CD4-positive, alpha-beta T cell (primary cell): Measurements from ENCODE around the gene TNS3. TPM values are rescaled to one million over a fixed set of nuclear protein-coding genes. Genes with fewer than 3 reads are reported as not detected.

Experiments used
- ATAC-seq: fragments of 200-7000 bp; cut with Tn5 transposase; one replicate; pipeline ENCODE4 v1.10.0; 2022; ENCODE audit warnings: mild to moderate bottlenecking; ENCODE audit not compliant: poor library complexity
- CTCF ChIA-PET: fragments of 350-600 bp; sonication (Branson Sonifier 250); formaldehyde crosslinking; loops from one replicate; lab custom pipeline; 2021; ENCODE audit warnings: antibody characterized with exemption, inconsistent platforms; lab: Charles Lee
- POLR2A ChIA-PET: fragments of 350-600 bp; sonication (Branson Sonifier 250); formaldehyde crosslinking; loops from one replicate; lab custom pipeline; 2021; ENCODE audit warnings: antibody characterized with exemption, inconsistent platforms; lab: Charles Lee
- DNase-seq, 14 experiments: peaks; one replicate each; pipeline ENCODE4 v3.0.0-alpha.2; 2013 to 2020; ENCODE audit warnings: mixed read lengths in 2 of 14
- H3K27ac ChIP-seq, 2 donors: one replicate each; pipeline versions ENCODE4 v1.5.1 to v1.7.0; 2013; ENCODE audit warnings: low read length in 2 of 2, low read depth in 1 of 2, mild to moderate bottlenecking in 1 of 2
- H3K27me3 ChIP-seq, 2 experiments: 1 replicate in 1 of 2; 2 replicates in 1 of 2; pipeline versions ENCODE4 v1.6.1 to v1.7.0; 2013; ENCODE audit warnings: low read length in 2 of 2, control low read depth in 1 of 2, mild to moderate bottlenecking in 1 of 2, moderate library complexity in 1 of 2; ENCODE audit not compliant: insufficient read depth in 2 of 2, control insufficient read depth in 1 of 2
- H3K36me3 ChIP-seq: one replicate; pipeline ENCODE4 v1.6.1; 2013; ENCODE audit warnings: low read length, control low read depth; ENCODE audit not compliant: insufficient read depth
- H3K4me1 ChIP-seq: one replicate; pipeline ENCODE4 v1.6.1; 2013; ENCODE audit warnings: low read length, control low read depth; ENCODE audit not compliant: insufficient read depth
- H3K4me3 ChIP-seq: one replicate; pipeline ENCODE4 v1.5.1; 2013; ENCODE audit warnings: mild to moderate bottlenecking, low read length, moderate library complexity
- H3K9me3 ChIP-seq, 2 experiments: 1 replicate in 1 of 2; 2 replicates in 1 of 2; pipeline versions ENCODE4 v1.6.1 to v1.7.0; 2013; ENCODE audit warnings: low read length in 2 of 2, mild to moderate bottlenecking in 2 of 2, control low read depth in 1 of 2, moderate library complexity in 1 of 2; ENCODE audit not compliant: control insufficient read depth in 1 of 2, insufficient read depth in 1 of 2
- H3K27ac Mint-ChIP-seq: one replicate; pipeline ENCODE4 v1.8.0; 2020; ENCODE audit warnings: mixed read lengths
- H3K27me3 Mint-ChIP-seq: one replicate; pipeline ENCODE4 v1.8.0; 2021; ENCODE audit warnings: mixed read lengths
- H3K36me3 Mint-ChIP-seq: one replicate; pipeline ENCODE4 v1.8.0; 2021; ENCODE audit warnings: low read depth, mixed read lengths
- H3K4me1 Mint-ChIP-seq: one replicate; pipeline ENCODE4 v1.8.0; 2021; ENCODE audit warnings: low read depth, mixed read lengths
- H3K4me3 Mint-ChIP-seq: one replicate; pipeline ENCODE4 v1.8.0; 2020; ENCODE audit warnings: mild to moderate bottlenecking, mixed read lengths
- H3K9me3 Mint-ChIP-seq: one replicate; pipeline ENCODE4 v1.8.0; 2020; ENCODE audit warnings: mixed read lengths
- intact Hi-C, 2 experiments: fragments of 100-400 bp; cut with DNase I in 1 of 2; cut with micrococcal nuclease in 1 of 2; formaldehyde crosslinking; loops; one replicate each; pipeline versions ENCODE4 v1.15.1 to v1.9.0; 2023 to 2025; cut with DNase I, micrococcal nuclease
- total RNA-seq, 174 experiments: library from RNA in 2 of 174; stranded (reverse) in 2 of 174; gene quantifications; one replicate each; pipeline ENCODE4 v1.2.3 and lab custom pipeline; 2021 to 2026
- TF ChIP-seq, protein P1 (sequence below): fragments of 200-600 bp; IDR thresholded peaks from one replicate; pipeline ENCODE4 v1.8.0; 2022; ENCODE audit warnings: antibody characterized with exemption, mild to moderate bottlenecking

Gene TNS3
- total RNA-seq, 2 experiments from 2014 or later = 0.16 to 0.47 TPM

DNA sequence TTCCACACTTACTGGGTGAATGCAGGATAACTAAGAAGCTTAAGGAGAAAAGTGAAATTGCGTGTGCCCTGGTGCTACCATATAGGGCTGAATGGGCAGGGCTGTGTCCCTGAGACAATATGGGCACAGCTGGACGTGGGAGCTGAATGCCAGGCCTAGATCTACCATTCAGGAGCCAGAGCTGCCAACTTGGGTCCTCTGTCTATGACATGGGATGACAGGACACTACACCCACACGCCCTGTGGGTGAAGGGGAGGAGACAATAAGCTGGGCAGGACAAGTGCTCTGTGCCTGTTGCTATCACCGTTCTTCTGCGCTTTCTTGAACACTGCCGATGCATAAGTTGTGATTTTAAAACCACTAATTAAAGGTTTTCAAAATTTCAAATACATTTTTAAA is 293.9 kb downstream of the TNS3 start:
- H3K36me3 ChIP-seq = no peaks in the 10 kb centered on the region
- Mint-ChIP-seq H3K4me3 (no peak overlapping the region), H3K9me3 (no peaks in the 10 kb centered on the region), H3K4me1 (no peaks in the 10 kb centered on the region), H3K27ac (no peak overlapping the region), H3K27me3 (no peaks in the 10 kb centered on the region), H3K36me3 (no peaks in the 10 kb centered on the region)
- no peaks in the 10 kb centered on the region for H3K27me3 ChIP-seq
- ATAC-seq = no peak
- no peak overlapping the region for H3K27ac ChIP-seq
- no peak overlapping the region for H3K4me3 ChIP-seq
- no peak for DNase-seq
- ChIA-PET CTCF (no interaction called here), POLR2A (no interaction called here)
- peaks cover 0 to 16% of the 10 kb centered on the region in 2 experiments for H3K9me3 ChIP-seq
- intact Hi-C loops = no loop called here
- TF ChIP-seq, protein P1, sequence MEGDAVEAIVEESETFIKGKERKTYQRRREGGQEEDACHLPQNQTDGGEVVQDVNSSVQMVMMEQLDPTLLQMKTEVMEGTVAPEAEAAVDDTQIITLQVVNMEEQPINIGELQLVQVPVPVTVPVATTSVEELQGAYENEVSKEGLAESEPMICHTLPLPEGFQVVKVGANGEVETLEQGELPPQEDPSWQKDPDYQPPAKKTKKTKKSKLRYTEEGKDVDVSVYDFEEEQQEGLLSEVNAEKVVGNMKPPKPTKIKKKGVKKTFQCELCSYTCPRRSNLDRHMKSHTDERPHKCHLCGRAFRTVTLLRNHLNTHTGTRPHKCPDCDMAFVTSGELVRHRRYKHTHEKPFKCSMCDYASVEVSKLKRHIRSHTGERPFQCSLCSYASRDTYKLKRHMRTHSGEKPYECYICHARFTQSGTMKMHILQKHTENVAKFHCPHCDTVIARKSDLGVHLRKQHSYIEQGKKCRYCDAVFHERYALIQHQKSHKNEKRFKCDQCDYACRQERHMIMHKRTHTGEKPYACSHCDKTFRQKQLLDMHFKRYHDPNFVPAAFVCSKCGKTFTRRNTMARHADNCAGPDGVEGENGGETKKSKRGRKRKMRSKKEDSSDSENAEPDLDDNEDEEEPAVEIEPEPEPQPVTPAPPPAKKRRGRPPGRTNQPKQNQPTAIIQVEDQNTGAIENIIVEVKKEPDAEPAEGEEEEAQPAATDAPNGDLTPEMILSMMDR = no peak
- no peaks in the 10 kb centered on the region for H3K4me1 ChIP-seq

DNA sequence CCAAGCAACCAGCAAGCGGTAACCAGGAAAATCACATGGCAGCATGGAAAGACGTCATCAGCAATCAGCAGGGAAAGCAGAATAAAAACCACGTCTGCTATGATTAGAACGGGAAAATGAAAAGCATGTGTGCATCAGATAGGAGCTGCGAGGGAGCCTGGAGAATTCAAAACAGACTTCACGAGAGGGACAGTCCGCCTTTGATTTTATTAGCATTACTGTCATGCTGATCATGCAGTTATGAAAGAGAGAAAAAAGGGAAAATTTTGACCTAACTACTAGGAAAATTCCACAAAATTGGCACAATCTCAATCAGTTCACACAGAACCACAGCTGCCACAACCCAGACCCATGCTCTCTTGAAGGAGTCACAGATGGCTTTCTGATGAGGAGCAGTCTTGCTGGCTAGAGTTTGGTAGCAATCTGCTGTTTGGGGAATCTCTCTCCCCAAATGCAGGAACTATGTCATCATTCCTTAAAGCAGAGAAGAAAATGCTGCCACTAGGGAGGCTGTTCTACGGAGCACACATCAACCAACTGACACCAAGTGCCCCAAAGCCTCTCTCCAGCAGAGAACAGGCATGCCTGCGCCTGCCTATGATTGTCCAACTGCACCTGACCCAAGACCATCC is 295.9 kb downstream of the TNS3 start:
- no peak for DNase-seq
- no peaks in the 10 kb centered on the region for H3K36me3 Mint-ChIP-seq
- ChIA-PET CTCF (no interaction called here), POLR2A (no interaction called here)
- Histone ChIP-seq H3K9me3 (peaks cover 0 to 28% of the 10 kb centered on the region in 2 experiments), H3K36me3 (no peaks in the 10 kb centered on the region), H3K4me3 (no peak overlapping the region), H3K4me1 (no peaks in the 10 kb centered on the region), H3K27ac (no peak overlapping the region), H3K27me3 (no peaks in the 10 kb centered on the region)
- no peak for ATAC-seq
- no peak overlapping the region for H3K4me3 Mint-ChIP-seq
- no peaks in the 10 kb centered on the region for H3K4me1 Mint-ChIP-seq
- TF ChIP-seq, protein P1 = no peak
- no peaks in the 10 kb centered on the region for H3K27me3 Mint-ChIP-seq
- intact Hi-C loops = no loop called here
- H3K27ac Mint-ChIP-seq = no peak overlapping the region
- no peaks in the 10 kb centered on the region for H3K9me3 Mint-ChIP-seq

DNA sequence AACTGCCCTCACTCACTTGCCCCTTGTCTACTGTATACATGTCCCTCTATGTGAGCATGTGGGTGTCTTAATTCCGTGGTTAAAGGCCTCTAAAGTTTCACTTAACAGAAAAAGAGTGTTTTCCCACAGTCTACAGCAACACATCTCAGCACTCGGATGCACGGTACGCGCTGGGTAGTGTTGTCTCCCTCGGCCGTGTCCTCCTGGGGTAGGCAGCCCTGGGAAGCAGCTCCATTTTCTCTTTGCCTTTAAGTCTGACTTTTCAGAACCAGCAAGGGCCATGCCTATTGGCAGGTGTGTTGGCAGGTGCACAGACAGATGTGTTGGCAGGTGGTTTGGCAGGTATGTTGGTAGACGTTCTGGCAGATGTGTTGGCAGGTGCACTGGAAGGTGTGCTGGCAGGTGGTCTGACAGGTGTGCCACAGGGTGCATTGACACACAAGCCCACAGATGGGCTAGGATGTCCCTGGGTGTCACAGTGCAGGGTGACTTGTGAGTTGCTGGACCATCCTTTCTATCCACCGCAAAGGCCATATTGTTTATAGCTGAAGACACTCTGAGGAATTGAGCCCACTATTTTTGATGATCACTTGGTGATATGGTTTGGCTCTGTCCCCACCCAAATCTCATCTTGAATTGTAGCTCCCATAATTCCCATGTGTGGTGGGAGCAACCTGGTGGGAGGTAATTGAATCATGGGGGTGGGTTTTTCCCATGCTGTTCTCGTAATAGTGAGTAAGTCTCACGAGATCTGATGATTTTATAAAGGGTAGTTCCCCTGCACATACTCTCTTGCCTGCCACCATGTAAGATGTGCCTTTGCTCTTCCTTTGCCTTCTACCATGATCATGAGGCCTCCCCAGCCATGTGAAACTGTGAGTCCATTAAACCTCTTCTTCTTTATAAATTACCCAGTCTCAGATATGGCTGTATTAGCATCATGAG is 296.9 kb downstream of the TNS3 start:
- no peaks in the 10 kb centered on the region for H3K4me1 ChIP-seq
- ATAC-seq (no peak), DNase-seq (no peak)
- H3K27ac ChIP-seq = no peak overlapping the region
- TF ChIP-seq, protein P1 = no peak
- Mint-ChIP-seq H3K4me3 (no peak overlapping the region), H3K4me1 (no peaks in the 10 kb centered on the region), H3K9me3 (no peaks in the 10 kb centered on the region), H3K36me3 (no peaks in the 10 kb centered on the region), H3K27ac (no peak overlapping the region), H3K27me3 (no peaks in the 10 kb centered on the region)
- H3K4me3 ChIP-seq = no peak overlapping the region
- peaks cover 0 to 35% of the 10 kb centered on the region in 2 experiments for H3K9me3 ChIP-seq
- H3K27me3 ChIP-seq = no peaks in the 10 kb centered on the region
- no peaks in the 10 kb centered on the region for H3K36me3 ChIP-seq
- intact Hi-C loops = no loop called here
- ChIA-PET POLR2A (no interaction called here), CTCF (no interaction called here)
